HEK293 (cell line): ENCODE results near the gene DNAJC7.
A peak's percentile ranks its signal among the peaks of the same experiment; 100 is the strongest.

Experiments used
- CTCF ChIA-PET: fragments of 350-600 bp; formaldehyde crosslinking; extraction: SDS; loops from one replicate; lab custom pipeline; 2021; ENCODE audit warnings: antibody characterized with exemption; lab: Yijun Ruan, JAX
- POLR2A ChIA-PET: fragments of 300-600 bp; formaldehyde crosslinking; extraction: SDS; loops from one replicate; lab custom pipeline; 2020; ENCODE audit warnings: antibody characterized with exemption, inconsistent platforms; lab: Yijun Ruan, JAX
- H3K27ac ChIP-seq: fragments of 200-500 bp; sonication (Bioruptor generic); 2 replicates; pipeline ENCODE4 v1.5.1; 2014; ENCODE audit warnings: low read depth, low read length, control low read depth, inconsistent platforms; ENCODE audit errors: extremely low read depth
- H3K36me3 ChIP-seq, 2 experiments: fragments of 200-500 bp in 1 of 2; sonication (Bioruptor generic) in 1 of 2; 1 replicate in 1 of 2; 2 replicates in 1 of 2; pipeline ENCODE4 v1.5.1; 2014 to 2017; ENCODE audit warnings: inconsistent platforms in 2 of 2, low read length in 2 of 2; ENCODE audit not compliant: control insufficient read depth in 2 of 2, insufficient read depth in 1 of 2
- H3K4me1 ChIP-seq: fragments of 200-500 bp; sonication (Bioruptor generic); 2 replicates; pipeline ENCODE4 v1.5.1; 2014; ENCODE audit warnings: mild to moderate bottlenecking, low read length, inconsistent platforms; ENCODE audit not compliant: control insufficient read depth, insufficient read depth
- H3K4me3 ChIP-seq: 2 replicates; pipeline ENCODE4 v1.5.1; 2011; ENCODE audit warnings: low read depth, mild to moderate bottlenecking, control low read depth, low read length, moderate library complexity
- H3K9me3 ChIP-seq: fragments of 200-500 bp; sonication (Bioruptor generic); 2 replicates; pipeline ENCODE4 v1.5.1; 2014; ENCODE audit warnings: low read depth, low read length, inconsistent platforms; ENCODE audit not compliant: control insufficient read depth, insufficient read depth
- IKZF3 ChIP-seq: fragments of 450-650 bp; IDR thresholded peaks from 2 replicates; pipeline ENCODE4 v1.5.0; 2018; ENCODE audit warnings: missing biosample characterization, mild to moderate bottlenecking, missing genetic modification characterization, moderate library complexity
- PRDM1 ChIP-seq: fragments of 450-650 bp; formaldehyde crosslinking; IDR thresholded peaks from 2 replicates; pipeline ENCODE4; 2016; ENCODE audit warnings: missing biosample characterization, missing genetic modification characterization
- SCRT1 ChIP-seq: fragments of 450-650 bp; formaldehyde crosslinking; IDR thresholded peaks from 2 replicates; pipeline ENCODE4 v1.5.1; 2016; ENCODE audit warnings: missing biosample characterization, missing genetic modification characterization, borderline replicate concordance
- ZBTB1 ChIP-seq: fragments of 450-650 bp; formaldehyde crosslinking; IDR thresholded peaks from 2 replicates; pipeline ENCODE4 v1.5.1; 2016; ENCODE audit warnings: missing biosample characterization, missing genetic modification characterization
- ZBTB8A ChIP-seq: fragments of 450-650 bp; formaldehyde crosslinking; IDR thresholded peaks from 2 replicates; pipeline ENCODE4 v1.5.1; 2016; ENCODE audit warnings: missing biosample characterization, missing genetic modification characterization
- ZNF324 ChIP-seq: fragments of 450-650 bp; formaldehyde crosslinking; IDR thresholded peaks from 2 replicates; pipeline ENCODE4 v1.5.1; 2016; ENCODE audit warnings: missing biosample characterization, missing genetic modification characterization
- ZNF391 ChIP-seq: fragments of 450-650 bp; formaldehyde crosslinking; IDR thresholded peaks from 2 replicates; pipeline ENCODE4 v1.5.1; 2016; ENCODE audit warnings: low read depth, missing biosample characterization, missing genetic modification characterization, borderline replicate concordance
- ZNF747 ChIP-seq: fragments of 450-650 bp; formaldehyde crosslinking; IDR thresholded peaks from 2 replicates; pipeline ENCODE4 v1.5.1; 2016; ENCODE audit warnings: missing biosample characterization, missing genetic modification characterization
- TF ChIP-seq, protein P1 (sequence below): fragments of 450-650 bp; formaldehyde crosslinking; IDR thresholded peaks from 2 replicates; pipeline ENCODE4 v1.5.1; 2016; ENCODE audit warnings: missing biosample characterization, missing genetic modification characterization, borderline replicate concordance
- TF ChIP-seq, protein P2 (sequence below): fragments of 450-650 bp; IDR thresholded peaks from 2 replicates; pipeline ENCODE4 v1.5.1; 2018; ENCODE audit warnings: missing biosample characterization, mild to moderate bottlenecking, missing genetic modification characterization

Gene DNAJC7

DNA sequence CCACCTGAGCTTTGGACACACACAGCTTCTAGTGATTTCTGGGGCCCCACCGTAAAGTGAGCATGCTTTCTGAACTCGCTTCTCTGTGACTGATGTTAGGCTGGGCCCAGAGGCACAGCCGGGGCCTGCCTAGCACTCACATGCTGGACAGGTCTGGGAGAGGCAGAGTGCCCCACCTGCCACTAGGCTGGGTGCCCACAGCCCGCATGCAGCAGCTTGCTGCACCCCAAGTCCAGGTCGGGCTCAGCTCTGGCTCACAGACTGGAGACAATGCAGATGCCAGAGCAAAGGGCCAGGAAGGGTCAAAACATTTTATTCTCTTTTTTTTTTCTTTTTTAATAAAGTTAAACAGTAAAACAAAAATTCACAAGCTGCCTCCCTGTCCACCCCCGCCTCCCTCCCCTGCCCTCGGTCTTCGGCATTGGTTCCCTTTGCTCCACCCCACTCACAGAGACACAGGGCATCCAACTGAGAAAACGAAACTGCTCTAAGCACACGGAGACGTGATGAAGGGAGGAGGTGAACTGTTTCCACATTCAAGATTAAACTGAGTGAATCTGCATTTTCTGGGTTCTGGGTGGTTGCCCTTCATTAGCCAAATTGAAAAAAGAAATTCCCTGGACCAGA is 41.0 kb downstream of the DNAJC7 start:
- H3K4me3 ChIP-seq: no peak overlapping the region
- ChIA-PET CTCF (interaction anchor here (4.6 kb wide), 1 partner anchor 14 kb away, joined by 24 read pairs; no protein-coding TSS in a partner anchor), POLR2A (interaction anchor here (0.5 kb wide), 1 partner anchor 385 kb away, joined by 5 read pairs; no protein-coding TSS in a partner anchor)
- no peaks in the 10 kb centered on the region for H3K4me1 ChIP-seq
- H3K36me3 ChIP-seq: peaks cover 55 to 92% of the 10 kb centered on the region in 2 experiments
- H3K9me3 ChIP-seq: no peaks in the 10 kb centered on the region
- no peak overlapping the region; the same call in 1 of the 2 replicates for H3K27ac ChIP-seq
- TF ChIP-seq IKZF3 (tag by site-specific recombination): no peak
- no peak for TF ChIP-seq ZNF391 (tag by site-specific recombination)
- TF ChIP-seq, protein P1, sequence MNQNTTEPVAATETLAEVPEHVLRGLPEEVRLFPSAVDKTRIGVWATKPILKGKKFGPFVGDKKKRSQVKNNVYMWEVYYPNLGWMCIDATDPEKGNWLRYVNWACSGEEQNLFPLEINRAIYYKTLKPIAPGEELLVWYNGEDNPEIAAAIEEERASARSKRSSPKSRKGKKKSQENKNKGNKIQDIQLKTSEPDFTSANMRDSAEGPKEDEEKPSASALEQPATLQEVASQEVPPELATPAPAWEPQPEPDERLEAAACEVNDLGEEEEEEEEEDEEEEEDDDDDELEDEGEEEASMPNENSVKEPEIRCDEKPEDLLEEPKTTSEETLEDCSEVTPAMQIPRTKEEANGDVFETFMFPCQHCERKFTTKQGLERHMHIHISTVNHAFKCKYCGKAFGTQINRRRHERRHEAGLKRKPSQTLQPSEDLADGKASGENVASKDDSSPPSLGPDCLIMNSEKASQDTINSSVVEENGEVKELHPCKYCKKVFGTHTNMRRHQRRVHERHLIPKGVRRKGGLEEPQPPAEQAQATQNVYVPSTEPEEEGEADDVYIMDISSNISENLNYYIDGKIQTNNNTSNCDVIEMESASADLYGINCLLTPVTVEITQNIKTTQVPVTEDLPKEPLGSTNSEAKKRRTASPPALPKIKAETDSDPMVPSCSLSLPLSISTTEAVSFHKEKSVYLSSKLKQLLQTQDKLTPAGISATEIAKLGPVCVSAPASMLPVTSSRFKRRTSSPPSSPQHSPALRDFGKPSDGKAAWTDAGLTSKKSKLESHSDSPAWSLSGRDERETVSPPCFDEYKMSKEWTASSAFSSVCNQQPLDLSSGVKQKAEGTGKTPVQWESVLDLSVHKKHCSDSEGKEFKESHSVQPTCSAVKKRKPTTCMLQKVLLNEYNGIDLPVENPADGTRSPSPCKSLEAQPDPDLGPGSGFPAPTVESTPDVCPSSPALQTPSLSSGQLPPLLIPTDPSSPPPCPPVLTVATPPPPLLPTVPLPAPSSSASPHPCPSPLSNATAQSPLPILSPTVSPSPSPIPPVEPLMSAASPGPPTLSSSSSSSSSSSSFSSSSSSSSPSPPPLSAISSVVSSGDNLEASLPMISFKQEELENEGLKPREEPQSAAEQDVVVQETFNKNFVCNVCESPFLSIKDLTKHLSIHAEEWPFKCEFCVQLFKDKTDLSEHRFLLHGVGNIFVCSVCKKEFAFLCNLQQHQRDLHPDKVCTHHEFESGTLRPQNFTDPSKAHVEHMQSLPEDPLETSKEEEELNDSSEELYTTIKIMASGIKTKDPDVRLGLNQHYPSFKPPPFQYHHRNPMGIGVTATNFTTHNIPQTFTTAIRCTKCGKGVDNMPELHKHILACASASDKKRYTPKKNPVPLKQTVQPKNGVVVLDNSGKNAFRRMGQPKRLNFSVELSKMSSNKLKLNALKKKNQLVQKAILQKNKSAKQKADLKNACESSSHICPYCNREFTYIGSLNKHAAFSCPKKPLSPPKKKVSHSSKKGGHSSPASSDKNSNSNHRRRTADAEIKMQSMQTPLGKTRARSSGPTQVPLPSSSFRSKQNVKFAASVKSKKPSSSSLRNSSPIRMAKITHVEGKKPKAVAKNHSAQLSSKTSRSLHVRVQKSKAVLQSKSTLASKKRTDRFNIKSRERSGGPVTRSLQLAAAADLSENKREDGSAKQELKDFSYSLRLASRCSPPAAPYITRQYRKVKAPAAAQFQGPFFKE (tag by site-specific recombination): no peak
- no peak for TF ChIP-seq PRDM1 (tag by site-specific recombination)
- no peak for TF ChIP-seq ZNF747
- TF ChIP-seq SCRT1 (tag by site-specific recombination): no peak
- TF ChIP-seq ZNF324 (tag by site-specific recombination): no peak
- TF ChIP-seq, all 188 proteins: peak for 0

DNA sequence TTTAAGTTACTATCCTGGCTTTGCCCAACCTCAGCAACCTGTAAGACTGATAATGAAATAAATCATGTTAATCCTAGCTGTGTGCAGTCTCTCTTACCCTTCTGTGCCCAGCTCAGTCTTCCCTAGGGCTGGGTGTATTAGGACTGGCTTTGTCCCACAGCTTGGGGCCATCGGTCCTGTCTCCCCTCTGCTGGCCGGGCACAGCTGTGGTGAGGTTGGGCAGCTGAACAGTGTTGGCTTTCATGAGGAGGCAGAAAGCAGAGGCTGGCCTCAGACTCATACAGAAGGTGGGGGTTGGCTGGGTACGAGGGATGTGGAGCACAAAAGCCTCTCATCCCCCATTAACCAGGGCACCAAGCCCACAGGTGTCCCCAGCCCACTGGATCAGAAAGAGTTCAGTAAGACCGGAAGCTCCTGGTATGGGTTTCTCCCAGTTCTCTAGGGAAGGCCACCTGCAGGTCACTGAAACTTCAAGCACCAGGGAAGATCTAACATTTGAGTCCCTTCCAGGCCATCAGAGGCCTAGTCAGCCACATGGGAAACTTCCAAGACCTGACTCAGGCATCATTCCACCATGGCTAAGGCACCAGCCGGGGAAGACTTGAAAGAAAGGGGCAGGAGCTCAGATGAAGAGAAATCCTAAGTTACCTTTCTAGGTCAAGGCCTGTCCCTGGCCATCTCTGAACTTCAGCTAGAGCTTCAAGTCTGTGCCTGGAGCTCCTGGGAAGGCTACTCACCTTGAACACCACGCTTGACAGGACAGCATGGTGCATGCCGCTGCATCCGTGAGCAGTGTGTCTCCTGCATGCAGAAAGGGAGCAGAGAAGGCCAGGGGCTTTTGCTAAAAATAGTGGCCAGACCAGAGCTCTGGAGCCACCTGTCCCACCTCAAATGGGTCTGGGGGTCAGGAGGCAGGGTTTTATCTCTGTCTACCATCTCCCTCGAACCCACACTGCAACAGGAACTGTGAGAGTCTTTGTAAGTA is 41.8 kb downstream of the DNAJC7 start:
- Histone ChIP-seq H3K4me3 (no peak overlapping the region), H3K4me1 (no peaks in the 10 kb centered on the region), H3K27ac (peak overlapping the region; percentile 12; the same call in 1 of the 2 replicates), H3K9me3 (no peaks in the 10 kb centered on the region), H3K36me3 (peaks cover 52 to 92% of the 10 kb centered on the region in 2 experiments)
- CTCF ChIA-PET: interaction anchor here (0.6 to 4.6 kb wide), 4 partner anchors 9 to 45 kb away, joined by 3 to 24 read pairs (median 3); partner anchors contain the start of gene ODAD4
- TF ChIP-seq ZBTB8A: no peak
- TF ChIP-seq, protein P2, sequence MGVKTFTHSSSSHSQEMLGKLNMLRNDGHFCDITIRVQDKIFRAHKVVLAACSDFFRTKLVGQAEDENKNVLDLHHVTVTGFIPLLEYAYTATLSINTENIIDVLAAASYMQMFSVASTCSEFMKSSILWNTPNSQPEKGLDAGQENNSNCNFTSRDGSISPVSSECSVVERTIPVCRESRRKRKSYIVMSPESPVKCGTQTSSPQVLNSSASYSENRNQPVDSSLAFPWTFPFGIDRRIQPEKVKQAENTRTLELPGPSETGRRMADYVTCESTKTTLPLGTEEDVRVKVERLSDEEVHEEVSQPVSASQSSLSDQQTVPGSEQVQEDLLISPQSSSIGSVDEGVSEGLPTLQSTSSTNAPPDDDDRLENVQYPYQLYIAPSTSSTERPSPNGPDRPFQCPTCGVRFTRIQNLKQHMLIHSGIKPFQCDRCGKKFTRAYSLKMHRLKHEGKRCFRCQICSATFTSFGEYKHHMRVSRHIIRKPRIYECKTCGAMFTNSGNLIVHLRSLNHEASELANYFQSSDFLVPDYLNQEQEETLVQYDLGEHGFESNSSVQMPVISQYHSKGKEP: no peak
- POLR2A ChIA-PET: interaction anchor here (0.5 to 1.2 kb wide), 3 partner anchors 10 to 81 kb away, joined by 3 to 5 read pairs (median 4); partner anchors contain the start of gene DNAJC7

DNA sequence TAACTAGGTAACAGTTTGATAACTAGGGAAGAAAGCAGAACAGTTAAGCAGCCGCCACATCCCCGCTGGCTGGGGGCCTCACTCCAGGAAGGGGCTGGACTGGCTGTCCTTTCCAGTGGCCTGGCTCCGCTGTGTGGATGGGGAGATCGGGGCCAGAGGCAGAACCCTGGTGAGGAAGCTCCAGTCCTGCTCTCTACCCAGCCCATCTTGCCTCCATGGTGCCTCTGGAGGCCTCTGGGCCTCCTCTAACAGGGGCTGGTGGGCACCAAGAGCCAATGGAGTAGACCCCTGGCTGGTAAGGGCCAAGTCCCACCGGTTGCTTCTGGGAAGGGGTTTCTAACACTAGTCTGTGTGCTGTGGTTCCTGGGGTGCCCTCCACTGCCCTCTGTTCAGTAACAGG is 42.6 kb downstream of the DNAJC7 start:
- H3K36me3 ChIP-seq: peaks cover 48 to 89% of the 10 kb centered on the region in 2 experiments
- TF ChIP-seq ZBTB1 (tag by site-specific recombination): no peak
- CTCF ChIA-PET: interaction anchor here (0.6 to 4.6 kb wide), 4 partner anchors 9 to 61 kb away, joined by 3 to 24 read pairs (median 4); no protein-coding TSS in a partner anchor
- no peak overlapping the region for H3K4me3 ChIP-seq
- peak overlapping the region; percentile 12; the same call in 1 of the 2 replicates for H3K27ac ChIP-seq
- H3K4me1 ChIP-seq: no peaks in the 10 kb centered on the region
- H3K9me3 ChIP-seq: no peaks in the 10 kb centered on the region
- POLR2A ChIA-PET: interaction anchor here (1.0 to 1.2 kb wide), 2 partner anchors 11 to 42 kb away, joined by 3 to 5 read pairs; partner anchors contain the start of gene DNAJC7
